ENCODE results near the gene INO80.

The INO80 gene

DNA sequence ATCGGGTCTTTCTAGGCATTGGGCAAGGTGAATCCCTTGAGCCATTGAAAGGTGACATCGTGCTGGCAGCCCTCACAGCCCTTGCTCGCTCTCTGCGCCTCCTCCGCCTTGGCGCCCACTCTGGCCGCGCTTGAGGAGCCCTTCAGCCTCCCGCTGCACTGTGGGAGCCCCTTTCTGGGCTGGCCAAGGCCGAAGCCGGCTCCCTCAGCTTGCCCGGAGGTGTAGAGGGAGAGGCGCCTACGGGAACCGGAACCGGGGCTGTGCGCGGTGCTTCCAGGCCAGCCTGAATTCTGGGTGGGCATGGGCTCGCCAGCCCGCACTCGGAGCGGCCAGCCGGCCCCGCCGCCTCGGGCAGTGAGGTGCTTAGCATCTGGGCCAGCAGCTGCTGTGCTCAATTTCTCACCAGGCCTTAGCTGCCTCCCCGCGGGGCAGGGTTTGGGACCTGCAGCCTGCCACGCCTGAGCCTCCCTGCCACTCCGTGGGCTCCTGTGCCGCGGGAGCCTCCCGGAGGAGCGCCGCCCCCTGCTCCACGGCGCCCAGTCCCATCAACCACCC, 35.4 kb upstream of the INO80 start:
- TF ChIP-seq, protein P1, sequence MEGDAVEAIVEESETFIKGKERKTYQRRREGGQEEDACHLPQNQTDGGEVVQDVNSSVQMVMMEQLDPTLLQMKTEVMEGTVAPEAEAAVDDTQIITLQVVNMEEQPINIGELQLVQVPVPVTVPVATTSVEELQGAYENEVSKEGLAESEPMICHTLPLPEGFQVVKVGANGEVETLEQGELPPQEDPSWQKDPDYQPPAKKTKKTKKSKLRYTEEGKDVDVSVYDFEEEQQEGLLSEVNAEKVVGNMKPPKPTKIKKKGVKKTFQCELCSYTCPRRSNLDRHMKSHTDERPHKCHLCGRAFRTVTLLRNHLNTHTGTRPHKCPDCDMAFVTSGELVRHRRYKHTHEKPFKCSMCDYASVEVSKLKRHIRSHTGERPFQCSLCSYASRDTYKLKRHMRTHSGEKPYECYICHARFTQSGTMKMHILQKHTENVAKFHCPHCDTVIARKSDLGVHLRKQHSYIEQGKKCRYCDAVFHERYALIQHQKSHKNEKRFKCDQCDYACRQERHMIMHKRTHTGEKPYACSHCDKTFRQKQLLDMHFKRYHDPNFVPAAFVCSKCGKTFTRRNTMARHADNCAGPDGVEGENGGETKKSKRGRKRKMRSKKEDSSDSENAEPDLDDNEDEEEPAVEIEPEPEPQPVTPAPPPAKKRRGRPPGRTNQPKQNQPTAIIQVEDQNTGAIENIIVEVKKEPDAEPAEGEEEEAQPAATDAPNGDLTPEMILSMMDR (IDR thresholded peaks at IDR 0.05): no peak

DNA sequence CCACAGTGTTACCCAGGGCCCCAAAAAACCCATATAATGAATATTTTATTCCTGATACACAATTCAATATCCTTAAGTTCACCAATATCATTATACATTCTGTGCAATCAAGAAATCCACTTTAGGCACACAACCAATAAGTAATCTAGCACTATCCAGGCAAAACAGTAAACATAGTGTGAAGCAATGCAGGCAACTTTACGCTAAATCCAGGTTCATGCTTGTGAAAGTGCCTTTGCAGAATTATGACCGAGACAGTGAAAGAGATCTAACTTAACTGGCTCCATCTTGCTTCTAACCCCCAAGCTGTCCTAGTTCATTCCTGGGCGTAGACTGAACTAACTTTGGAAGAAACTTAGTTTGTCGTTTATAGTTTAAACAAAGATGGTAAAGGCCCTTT, 34.2 kb upstream of the INO80 start:
- TF ChIP-seq, protein P1 (IDR thresholded peaks at IDR 0.05): no peak

DNA sequence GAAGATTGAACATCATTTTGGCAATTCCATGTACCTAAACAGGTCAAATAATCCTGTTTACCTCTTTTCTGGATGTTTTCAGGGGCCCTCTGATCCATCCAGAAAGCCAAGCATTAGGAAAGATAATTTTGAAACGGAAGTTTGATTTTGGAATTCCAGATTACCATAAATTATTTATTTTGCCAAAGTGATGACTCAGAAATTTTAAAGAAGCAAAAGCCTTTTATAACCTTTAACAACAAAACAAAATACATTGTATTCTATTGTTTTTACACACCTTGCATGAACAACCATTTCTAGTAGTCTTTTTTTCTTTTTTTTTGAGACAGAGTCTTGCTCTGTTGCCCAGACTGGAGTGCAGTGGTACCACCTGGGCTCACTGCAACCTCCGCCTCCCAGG, 32.0 kb upstream of the INO80 start:
- TF ChIP-seq, protein P1 (IDR thresholded peaks at IDR 0.05): no peak

DNA sequence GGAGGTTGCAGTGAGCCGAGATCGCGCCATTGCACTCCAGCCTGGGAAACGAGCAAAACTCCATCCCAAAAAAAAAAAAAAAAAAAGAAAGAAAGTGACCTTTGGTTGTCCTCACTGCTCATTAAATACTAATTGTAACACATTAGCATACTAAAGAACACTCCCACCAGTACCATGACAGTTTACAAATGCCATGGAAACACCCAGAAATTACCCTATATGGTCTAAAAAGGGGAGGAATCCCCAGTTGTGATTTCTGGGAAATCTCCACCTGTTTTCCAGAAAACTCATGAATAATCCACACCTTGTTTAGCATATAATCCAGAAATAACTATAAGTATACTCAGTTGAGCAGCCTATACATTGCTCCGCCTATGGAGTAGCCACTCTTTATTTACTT, 23.5 kb upstream of the INO80 start:
- TF ChIP-seq, protein P1 (IDR thresholded peaks at IDR 0.05): no peak

DNA sequence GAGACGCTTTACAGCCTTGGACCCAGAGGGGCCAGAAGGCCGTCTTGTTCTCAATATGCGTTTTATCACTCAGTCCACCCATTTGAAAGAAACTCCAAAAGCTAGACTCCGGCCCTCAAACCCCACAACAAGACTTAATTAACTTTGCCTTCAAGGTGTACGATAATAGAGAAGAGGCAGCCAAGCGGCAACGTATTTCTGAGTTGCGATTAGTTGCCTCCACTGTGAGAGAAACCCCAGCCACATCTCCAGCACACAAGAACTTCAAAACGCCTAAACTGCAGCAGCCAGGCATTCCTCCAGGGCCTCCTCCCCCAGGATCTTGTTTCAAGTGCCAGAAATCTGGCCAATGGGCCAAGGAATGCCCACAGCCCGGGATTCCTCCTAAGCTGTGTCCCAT, 17.4 kb upstream of the INO80 start:
- TF ChIP-seq, protein P1 (IDR thresholded peaks at IDR 0.05): no peak

DNA sequence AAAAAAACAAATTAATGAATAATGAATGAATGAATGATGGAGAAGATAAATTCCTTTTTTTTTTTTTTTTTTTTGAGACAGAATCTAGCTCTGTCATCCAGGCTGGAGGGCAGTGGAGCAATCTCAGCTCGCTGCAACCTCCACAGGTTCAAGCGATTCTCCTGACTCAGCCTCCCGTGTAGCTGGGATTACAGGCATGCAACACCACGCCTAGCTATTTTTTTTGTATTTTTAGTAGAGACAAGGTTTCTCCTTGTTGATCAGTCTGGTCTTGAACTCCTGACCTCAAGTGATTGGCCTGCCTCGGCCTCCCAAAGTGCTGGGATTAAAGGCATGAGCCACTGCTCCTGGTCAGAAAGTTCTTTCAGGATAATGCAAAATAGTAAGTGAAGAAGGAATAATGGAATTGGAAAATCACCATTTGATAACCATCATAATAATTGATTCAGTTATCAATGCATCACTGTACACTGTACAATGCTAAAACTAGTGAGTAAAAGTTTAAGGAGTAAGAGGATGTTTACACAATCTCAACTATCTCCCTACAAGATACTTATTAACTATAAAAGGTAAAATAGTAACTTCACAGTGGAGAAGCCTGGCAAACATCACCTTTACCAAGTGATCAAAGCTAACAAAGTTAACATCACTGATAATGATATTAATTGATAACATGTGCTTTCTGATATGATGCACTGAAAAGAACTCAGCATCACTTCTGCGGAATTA, 12.3 kb upstream of the INO80 start:
- TF ChIP-seq, protein P1 (IDR thresholded peaks at IDR 0.05): no peak

DNA sequence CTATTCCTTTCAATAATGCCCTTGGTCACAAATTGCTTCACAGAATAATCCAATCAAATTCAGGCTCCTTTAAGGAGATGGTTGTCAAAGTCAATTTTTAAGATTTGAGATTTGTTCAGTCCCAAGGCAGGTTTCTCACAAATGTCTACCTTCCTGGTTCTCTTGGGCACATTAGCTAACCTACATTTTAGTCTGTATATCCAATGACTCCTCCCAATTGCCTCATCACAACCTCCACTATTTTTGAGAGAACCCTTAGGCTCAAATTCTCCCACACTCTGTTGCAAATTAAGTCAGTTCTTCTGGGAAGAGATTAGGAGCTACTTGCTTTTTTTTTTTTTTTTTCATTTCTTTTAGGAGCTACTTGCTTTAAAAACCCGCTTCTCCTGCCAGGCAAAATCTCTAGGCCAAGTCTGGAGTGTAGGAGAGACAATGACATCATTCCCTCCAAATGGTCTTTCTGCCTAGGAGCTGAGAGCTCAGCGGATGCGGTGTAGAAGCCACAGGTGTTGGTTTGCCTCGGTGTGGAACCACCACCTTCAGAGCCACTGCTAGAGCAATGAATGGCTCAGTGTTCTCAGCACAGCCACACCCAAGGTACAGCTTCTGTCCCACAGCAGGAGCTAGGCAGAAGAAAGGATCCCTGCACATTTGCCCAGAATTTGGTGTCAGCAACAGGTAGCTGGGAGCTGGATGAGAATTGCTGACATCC, 10.0 kb upstream of the INO80 start:
- TF ChIP-seq, protein P1 (IDR thresholded peaks at IDR 0.05): no peak

Measured in LNCAP (cell line).